DOHH2 (cell line): ENCODE measurements around the gene WDR59.

Experiments
- EZH2phosphoT487 ChIP-seq: fragments of 200-600 bp; sonication (generic); IDR thresholded peaks from 2 replicates; pipeline ENCODE4 v1.6.1; 2017; ENCODE audit warnings: borderline replicate concordance, mild to moderate bottlenecking, antibody characterized with exemption, low read length, moderate library complexity, mixed read lengths
- TF ChIP-seq, protein P1 (sequence below): fragments of 200-600 bp; sonication (generic); IDR thresholded peaks from one replicate; pipeline ENCODE4 v1.5.1; 2014; ENCODE audit warnings: antibody characterized with exemption, mild to moderate bottlenecking, low read depth, low read length; ENCODE audit not compliant: poor library complexity, severe bottlenecking

DNA sequence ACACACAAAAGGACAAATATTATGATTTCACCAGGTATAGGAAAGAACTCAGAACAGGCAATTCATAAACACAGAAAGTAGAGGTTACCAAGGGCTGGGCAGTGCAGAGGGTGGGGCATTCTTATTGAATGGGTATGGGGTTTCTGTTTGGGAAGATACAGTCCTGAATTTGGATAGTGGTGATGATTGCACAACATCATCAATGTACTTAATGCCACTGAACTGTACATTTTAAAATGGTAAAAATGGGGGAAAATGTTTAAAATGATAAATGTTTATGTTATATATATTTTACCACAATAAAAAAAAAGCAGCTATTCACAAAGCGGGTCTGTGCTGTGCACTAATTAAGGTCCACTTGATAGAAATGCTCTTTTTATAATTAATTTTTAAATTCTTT is 137.7 kb downstream of the WDR59 start:
- TF ChIP-seq, protein P1, sequence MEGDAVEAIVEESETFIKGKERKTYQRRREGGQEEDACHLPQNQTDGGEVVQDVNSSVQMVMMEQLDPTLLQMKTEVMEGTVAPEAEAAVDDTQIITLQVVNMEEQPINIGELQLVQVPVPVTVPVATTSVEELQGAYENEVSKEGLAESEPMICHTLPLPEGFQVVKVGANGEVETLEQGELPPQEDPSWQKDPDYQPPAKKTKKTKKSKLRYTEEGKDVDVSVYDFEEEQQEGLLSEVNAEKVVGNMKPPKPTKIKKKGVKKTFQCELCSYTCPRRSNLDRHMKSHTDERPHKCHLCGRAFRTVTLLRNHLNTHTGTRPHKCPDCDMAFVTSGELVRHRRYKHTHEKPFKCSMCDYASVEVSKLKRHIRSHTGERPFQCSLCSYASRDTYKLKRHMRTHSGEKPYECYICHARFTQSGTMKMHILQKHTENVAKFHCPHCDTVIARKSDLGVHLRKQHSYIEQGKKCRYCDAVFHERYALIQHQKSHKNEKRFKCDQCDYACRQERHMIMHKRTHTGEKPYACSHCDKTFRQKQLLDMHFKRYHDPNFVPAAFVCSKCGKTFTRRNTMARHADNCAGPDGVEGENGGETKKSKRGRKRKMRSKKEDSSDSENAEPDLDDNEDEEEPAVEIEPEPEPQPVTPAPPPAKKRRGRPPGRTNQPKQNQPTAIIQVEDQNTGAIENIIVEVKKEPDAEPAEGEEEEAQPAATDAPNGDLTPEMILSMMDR = no peak
- TF ChIP-seq EZH2phosphoT487 = no peak
